Nephron (organoid): ENCODE measurements around the gene F12.

Experiments used
- H3K27ac Mint-ChIP-seq, 3 experiments: 2 replicates each; pipeline ENCODE4 v1.8.0; 2020; ENCODE audit warnings: mixed read lengths in 3 of 3, mild to moderate bottlenecking in 2 of 3, moderate library complexity in 1 of 3
- H3K27me3 Mint-ChIP-seq: 2 replicates; pipeline ENCODE4 v1.8.0; 2021; ENCODE audit warnings: low read depth, mild to moderate bottlenecking, moderate library complexity, mixed read lengths
- H3K36me3 Mint-ChIP-seq: 2 replicates; pipeline ENCODE4 v1.8.0; 2020; ENCODE audit warnings: low read depth, mixed read lengths
- H3K4me1 Mint-ChIP-seq: 2 replicates; pipeline ENCODE4 v1.8.0; 2020; ENCODE audit warnings: mixed read lengths
- H3K4me3 Mint-ChIP-seq, 3 experiments: 2 replicates each; pipeline ENCODE4 v1.8.0; 2020; ENCODE audit warnings: mild to moderate bottlenecking in 3 of 3, mixed read lengths in 3 of 3, moderate library complexity in 2 of 3
- H3K9me3 Mint-ChIP-seq: 2 replicates; pipeline ENCODE4 v1.8.0; 2020; ENCODE audit warnings: mixed read lengths
- TF ChIP-seq, protein P1 (sequence below), 3 experiments: fragments of 200-600 bp; sonication (generic); IDR thresholded peaks; one replicate each; pipeline ENCODE4 v1.5.0; 2021; ENCODE audit warnings: antibody characterized with exemption in 3 of 3; ENCODE audit not compliant: unreplicated experiment in 3 of 3

Gene F12

DNA sequence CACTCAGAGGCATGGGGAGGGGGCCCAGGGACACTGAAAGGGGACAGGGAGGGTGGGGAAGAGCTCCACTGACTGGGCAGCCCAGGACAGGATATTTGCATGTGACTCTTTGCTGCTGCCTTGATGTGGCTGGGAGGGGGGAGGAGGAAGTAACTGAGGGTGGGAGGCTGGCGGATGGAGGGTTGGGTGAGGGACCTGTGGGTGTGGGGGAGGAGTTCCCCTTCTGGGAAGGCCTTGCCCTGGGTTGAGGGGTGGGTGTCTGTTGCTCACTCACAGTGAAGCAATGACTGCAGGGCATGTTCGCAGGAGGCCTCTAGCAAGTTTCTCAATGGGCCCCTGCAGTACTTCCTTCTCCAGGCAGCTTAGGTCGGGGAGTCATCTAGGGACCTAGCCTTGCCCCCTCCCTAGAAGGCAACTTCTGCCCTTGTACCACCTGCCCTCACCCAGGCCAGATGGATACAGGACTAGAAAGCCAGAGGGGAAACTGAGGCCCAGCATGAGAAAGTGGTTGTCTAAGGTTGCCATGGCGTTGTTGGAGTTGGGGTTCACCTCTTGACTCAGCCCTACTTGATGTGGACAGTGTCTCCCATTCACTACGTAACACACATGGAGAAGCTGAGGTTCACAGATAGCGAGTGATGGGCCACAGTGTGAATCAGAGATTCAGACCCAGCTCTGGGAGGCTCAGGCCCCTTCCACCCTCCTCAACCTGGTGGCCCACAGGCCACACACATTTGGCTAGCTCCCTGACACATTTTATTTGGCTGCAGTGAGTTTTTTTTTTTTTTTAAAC, 20.1 kb upstream of the F12 start:
- Mint-ChIP-seq H3K9me3 (no peaks in the 10 kb centered on the region), H3K27ac (peak overlapping the region in 2 of 3 experiments; percentile 37 to 39), H3K4me3 (peak overlapping the region; percentile 54 to 91 (median 66)), H3K36me3 (peaks cover 8% of the 10 kb centered on the region), H3K27me3 (peaks cover 4% of the 10 kb centered on the region), H3K4me1 (peaks cover 15% of the 10 kb centered on the region)
- TF ChIP-seq, protein P1, sequence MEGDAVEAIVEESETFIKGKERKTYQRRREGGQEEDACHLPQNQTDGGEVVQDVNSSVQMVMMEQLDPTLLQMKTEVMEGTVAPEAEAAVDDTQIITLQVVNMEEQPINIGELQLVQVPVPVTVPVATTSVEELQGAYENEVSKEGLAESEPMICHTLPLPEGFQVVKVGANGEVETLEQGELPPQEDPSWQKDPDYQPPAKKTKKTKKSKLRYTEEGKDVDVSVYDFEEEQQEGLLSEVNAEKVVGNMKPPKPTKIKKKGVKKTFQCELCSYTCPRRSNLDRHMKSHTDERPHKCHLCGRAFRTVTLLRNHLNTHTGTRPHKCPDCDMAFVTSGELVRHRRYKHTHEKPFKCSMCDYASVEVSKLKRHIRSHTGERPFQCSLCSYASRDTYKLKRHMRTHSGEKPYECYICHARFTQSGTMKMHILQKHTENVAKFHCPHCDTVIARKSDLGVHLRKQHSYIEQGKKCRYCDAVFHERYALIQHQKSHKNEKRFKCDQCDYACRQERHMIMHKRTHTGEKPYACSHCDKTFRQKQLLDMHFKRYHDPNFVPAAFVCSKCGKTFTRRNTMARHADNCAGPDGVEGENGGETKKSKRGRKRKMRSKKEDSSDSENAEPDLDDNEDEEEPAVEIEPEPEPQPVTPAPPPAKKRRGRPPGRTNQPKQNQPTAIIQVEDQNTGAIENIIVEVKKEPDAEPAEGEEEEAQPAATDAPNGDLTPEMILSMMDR (IDR thresholded peaks at IDR 0.05; ENCODE audit: unreplicated experiment in 3 of 3), result no peak

DNA sequence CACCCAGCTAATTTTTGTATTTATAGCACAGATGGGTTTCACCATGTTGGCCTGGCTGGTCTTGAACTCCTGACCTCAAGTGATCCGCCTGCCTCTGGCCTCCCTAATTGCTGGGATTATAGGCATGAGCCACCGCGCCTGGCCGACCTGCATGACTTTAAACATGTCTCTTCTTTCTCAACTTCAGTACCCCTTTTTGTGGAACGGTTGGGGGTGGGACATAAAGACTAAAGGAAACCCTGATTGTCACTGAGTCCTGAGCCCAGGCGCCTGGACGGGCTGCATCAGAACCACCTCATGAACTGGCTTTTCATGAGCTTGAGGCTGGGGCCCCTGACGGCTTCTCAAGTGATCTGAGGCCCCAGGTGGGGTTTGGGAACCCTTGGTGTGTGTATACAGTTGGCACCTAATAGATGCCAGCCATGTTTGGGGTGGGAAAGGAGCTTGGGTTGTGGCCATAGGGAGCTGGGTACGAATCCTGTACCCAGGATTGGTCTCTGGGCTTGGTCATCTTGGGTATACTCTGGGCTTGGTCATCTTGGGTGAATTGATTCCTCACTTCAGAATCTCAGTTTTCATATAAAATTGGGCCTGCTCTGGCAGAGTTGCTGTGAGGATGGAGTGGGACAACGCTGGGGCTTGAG, 19.3 kb upstream of the F12 start:
- H3K27ac Mint-ChIP-seq, result peak overlapping the region in 2 of 3 experiments; percentile 37 to 39
- H3K4me1 Mint-ChIP-seq, result peaks cover 15% of the 10 kb centered on the region
- H3K36me3 Mint-ChIP-seq, result peaks cover 8% of the 10 kb centered on the region
- peak overlapping the region; percentile 54 to 91 (median 63) for H3K4me3 Mint-ChIP-seq
- TF ChIP-seq, protein P1 (IDR thresholded peaks at IDR 0.05; ENCODE audit: unreplicated experiment in 3 of 3), result no peak
- H3K27me3 Mint-ChIP-seq, result peaks cover 4% of the 10 kb centered on the region
- no peaks in the 10 kb centered on the region for H3K9me3 Mint-ChIP-seq

DNA sequence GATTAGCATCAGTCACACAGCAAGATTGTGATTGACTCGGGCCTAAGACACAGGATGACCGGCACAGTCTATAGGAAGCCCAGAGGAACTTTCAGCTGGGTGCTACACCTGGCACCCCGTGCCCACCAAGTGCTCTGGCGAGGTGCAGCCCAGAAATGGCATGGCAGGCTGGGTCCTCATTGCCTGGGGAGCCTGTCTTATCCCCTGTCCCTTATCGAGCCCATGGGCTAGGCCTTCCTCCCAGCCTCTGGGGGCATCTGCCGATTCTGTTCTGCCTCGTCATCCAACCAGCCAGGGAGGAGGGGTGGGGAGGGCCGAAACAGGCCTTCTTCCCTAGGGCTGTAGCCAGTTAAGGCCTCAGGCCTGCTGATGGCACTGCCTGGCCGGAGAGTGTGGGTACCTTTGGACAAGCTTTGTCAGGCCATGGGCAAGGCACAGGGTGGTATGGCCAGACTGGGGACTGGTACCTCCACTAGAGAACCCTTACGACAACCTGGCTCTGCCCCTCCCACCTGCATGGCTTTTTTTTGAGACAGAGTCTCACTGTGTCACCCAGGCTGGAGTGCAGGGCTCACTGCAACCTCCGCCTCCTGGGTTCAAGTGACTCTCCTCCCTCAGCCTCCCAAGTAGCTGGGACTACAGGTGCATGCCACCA, 18.7 kb upstream of the F12 start:
- peaks cover 15% of the 10 kb centered on the region for H3K4me1 Mint-ChIP-seq
- TF ChIP-seq, protein P1 (IDR thresholded peaks at IDR 0.05; ENCODE audit: unreplicated experiment in 3 of 3), result no peak

DNA sequence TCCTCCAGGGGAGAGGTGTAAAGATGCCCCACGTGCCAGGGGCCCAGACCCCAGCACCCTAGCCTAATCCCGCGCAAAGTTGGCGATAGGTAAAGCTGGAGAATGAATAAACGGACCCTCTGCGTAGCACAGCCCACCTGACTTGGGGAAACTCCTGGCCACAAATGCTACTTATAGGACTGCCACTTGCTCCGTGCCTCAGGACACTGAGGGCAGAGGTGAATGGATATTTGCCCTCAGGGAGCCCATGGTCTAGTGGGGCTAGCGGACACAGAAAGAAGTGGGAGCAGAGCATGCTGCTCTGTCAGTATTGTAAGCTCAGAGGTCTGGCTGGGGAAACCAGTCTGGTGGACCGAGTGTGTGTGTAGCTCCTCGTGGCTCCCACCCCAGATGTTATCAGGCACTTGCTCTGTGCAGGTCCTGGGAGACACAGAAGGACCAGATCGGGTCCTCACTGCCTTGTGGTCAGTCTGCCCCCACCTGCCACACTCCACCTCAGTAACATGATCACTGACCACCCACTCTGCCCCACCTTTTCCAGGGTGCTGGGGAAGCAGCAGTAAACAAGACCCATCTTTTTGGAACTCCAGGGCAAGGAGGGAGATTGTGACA, 18.0 kb upstream of the F12 start:
- Mint-ChIP-seq H3K9me3 (no peaks in the 10 kb centered on the region), H3K4me1 (peaks cover 15% of the 10 kb centered on the region), H3K4me3 (peak overlapping the region; percentile 88 to 91 (median 89)), H3K36me3 (peaks cover 5% of the 10 kb centered on the region), H3K27me3 (peaks cover 4% of the 10 kb centered on the region), H3K27ac (peak overlapping the region in 2 of 3 experiments; percentile 64 to 75)
- TF ChIP-seq, protein P1 (IDR thresholded peaks at IDR 0.05; ENCODE audit: unreplicated experiment in 3 of 3), result no peak

More for the DNA sequence above, 18.7 kb upstream of the F12 start:
- Mint-ChIP-seq H3K36me3 (peaks cover 5% of the 10 kb centered on the region), H3K27me3 (peaks cover 4% of the 10 kb centered on the region), H3K9me3 (no peaks in the 10 kb centered on the region), H3K4me3 (peak overlapping the region; percentile 88 to 91 (median 89)), H3K27ac (no peak overlapping the region)

DNA sequence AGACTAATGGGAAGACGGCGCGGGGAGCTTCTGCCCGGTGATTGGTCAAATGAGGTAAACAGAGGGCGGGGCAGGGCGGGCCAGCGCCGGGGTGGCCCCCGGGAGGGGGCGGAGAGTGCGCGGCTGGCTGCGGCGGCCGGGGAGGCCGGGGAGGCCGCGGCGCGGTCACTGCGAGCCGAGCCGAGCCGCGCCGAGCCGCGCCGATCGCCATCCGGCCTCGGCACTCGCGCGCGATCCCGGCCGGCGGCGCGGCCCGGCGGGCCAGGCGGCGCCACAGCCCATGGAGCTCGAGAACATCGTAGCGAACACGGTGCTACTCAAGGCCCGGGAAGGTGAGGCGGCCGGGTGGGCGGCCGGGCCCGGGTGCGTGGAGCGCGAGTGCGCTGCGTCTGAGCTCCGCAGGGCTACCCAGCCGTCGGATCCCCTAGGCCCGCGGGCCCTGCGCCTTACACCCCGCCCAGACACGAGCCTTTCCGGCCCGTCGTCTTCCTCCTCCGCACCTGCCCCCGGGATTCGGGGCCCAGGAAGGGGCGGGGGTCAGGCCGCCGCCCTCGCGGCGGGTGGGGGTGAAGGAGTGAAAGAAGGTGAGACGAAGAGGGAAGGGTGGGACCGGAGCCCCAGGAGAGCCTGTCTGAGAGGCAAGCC, 17.3 kb upstream of the F12 start, which contains the start of gene GRK6:
TSS of gene GRK6 (plus strand) at position 111 of the 645 bp plus-strand sequence. CDS start at position 281, 170 bp downstream.
- H3K27ac Mint-ChIP-seq, result peak within 1 kb of the TSS; percentile 79 to 97 (median 96)
- TF ChIP-seq, protein P1 (IDR thresholded peaks at IDR 0.05; ENCODE audit: unreplicated experiment in 3 of 3), result no peak

More for the DNA sequence above, 17.3 kb upstream of the F12 start, which contains the start of gene GRK6:
- peak within 1 kb of the TSS; percentile 88 to 91 (median 90) for H3K4me3 Mint-ChIP-seq
- H3K27me3 Mint-ChIP-seq, result peaks cover 4% of the 10 kb centered on the region
- peaks cover 15% of the 10 kb centered on the region for H3K4me1 Mint-ChIP-seq
- H3K9me3 Mint-ChIP-seq, result no peaks in the 10 kb centered on the region
- peaks cover 5% of the 10 kb centered on the region for H3K36me3 Mint-ChIP-seq
